BE2C (cell line): Measurements from ENCODE around the gene TTL.
"Not testable (repeated sequence)": the region's sequence is repeated elsewhere in the genome, so short reads cannot be mapped to it uniquely, and the experiment has no call there.

Experiments used
- DNase-seq: peaks from one replicate; pipeline ENCODE4 v3.0.0-alpha.2; 2020
- H3K27me3 ChIP-seq: fragments of 250-450 bp; sonication (Bioruptor Pico); 2 replicates; pipeline ENCODE4 v1.5.1; 2020; ENCODE audit warnings: mild to moderate bottlenecking
- H3K36me3 ChIP-seq: fragments of 250-450 bp; sonication (Bioruptor Pico); 2 replicates; pipeline ENCODE4 v1.5.1; 2020; ENCODE audit warnings: mild to moderate bottlenecking
- H3K4me1 ChIP-seq: fragments of 250-450 bp; sonication (Bioruptor Pico); 2 replicates; pipeline ENCODE4 v1.5.1; 2020
- H3K4me3 ChIP-seq: 2 replicates; pipeline ENCODE4 v1.5.1; 2011; ENCODE audit warnings: low read depth, low read length
- H3K9me3 ChIP-seq: fragments of 250-450 bp; sonication (Bioruptor Pico); 2 replicates; pipeline ENCODE4 v1.5.1; 2020
- TF ChIP-seq, protein P1 (sequence below): IDR thresholded peaks from 2 replicates; pipeline ENCODE4 v1.5.1; 2012; ENCODE audit warnings: mild to moderate bottlenecking, low read depth, low read length

TTL gene

DNA sequence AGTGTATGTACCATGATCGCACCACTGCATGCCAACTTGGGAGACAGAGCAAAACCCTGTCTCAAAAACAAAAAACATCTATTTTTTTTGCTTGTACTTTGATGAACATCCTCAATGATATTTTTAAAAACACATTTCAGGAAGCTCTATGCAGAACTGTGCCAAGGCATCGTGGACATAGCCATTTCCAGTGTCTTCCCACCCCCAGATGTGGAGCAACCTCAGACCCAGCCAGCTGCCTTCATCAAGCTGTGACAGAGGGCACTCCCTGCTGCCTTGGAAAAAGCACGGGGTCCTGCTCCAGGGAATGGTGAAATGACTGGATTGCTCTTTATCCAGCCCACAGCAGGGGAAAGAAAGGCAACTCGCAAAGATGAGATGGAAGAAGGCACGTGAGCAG lies 46.6 kb downstream of the TTL start:
- TF ChIP-seq, protein P1, sequence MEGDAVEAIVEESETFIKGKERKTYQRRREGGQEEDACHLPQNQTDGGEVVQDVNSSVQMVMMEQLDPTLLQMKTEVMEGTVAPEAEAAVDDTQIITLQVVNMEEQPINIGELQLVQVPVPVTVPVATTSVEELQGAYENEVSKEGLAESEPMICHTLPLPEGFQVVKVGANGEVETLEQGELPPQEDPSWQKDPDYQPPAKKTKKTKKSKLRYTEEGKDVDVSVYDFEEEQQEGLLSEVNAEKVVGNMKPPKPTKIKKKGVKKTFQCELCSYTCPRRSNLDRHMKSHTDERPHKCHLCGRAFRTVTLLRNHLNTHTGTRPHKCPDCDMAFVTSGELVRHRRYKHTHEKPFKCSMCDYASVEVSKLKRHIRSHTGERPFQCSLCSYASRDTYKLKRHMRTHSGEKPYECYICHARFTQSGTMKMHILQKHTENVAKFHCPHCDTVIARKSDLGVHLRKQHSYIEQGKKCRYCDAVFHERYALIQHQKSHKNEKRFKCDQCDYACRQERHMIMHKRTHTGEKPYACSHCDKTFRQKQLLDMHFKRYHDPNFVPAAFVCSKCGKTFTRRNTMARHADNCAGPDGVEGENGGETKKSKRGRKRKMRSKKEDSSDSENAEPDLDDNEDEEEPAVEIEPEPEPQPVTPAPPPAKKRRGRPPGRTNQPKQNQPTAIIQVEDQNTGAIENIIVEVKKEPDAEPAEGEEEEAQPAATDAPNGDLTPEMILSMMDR, result no peak
- Histone ChIP-seq H3K4me3 (no peak overlapping the region), H3K36me3 (peaks cover 15% of the 10 kb centered on the region; the same call in 1 of the 2 replicates)

DNA sequence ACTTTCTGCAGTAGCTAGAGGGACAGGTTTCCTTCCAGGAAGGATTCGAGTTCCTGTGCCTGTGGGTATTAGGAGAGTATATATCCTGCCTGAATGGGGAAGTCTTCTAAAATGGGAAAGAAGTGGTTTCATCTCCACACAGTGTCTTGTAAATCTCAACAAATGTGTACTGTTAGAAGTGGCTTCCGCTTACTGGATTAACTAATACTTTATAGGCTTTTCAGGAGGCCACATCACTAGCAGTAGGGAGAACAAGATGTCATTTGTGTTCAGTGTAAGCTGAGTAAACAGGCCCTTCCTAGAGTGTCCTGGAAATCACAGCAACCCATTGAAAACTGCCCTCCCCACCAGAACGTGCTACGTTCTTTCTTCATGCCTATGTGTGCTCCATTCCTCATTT lies 47.8 kb downstream of the TTL start:
- TF ChIP-seq, protein P1, result no peak
- Histone ChIP-seq H3K9me3 (no peaks in the 10 kb centered on the region), H3K4me1 (no peaks in the 10 kb centered on the region), H3K36me3 (peaks cover 15% of the 10 kb centered on the region; the same call in 1 of the 2 replicates), H3K27me3 (no peaks in the 10 kb centered on the region), H3K4me3 (no peak overlapping the region)
- no peak for DNase-seq

More for the DNA sequence above, 46.6 kb downstream of the TTL start:
- H3K9me3 ChIP-seq, result no peaks in the 10 kb centered on the region
- H3K27me3 ChIP-seq, result no peaks in the 10 kb centered on the region
- no peak for DNase-seq
- H3K4me1 ChIP-seq, result no peaks in the 10 kb centered on the region

DNA sequence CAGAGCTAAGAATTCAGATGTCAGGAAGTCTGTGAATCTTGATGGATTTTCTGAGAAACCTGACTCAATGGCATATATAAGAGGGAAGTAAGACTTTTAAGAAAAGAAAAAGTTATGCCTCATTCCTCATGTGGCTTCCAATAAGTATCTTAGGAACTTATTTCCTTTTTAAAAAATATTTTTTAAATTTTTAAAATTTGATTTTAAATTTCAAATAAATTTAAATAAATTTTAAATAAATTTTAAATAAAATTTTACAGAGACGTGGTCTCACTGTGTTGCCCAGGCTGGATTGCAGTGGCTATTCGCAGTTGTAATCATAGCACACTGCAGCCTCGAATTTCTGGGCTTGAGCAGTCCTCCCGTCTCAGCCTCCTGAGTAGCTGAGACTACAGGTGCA lies 48.8 kb downstream of the TTL start:
- no peaks in the 10 kb centered on the region for H3K27me3 ChIP-seq
- TF ChIP-seq, protein P1, result no peak
- no peak for DNase-seq
- H3K36me3 ChIP-seq, result peaks cover 15% of the 10 kb centered on the region; the same call in 1 of the 2 replicates
- H3K4me3 ChIP-seq, result no peak overlapping the region
- no peaks in the 10 kb centered on the region for H3K9me3 ChIP-seq
- no peaks in the 10 kb centered on the region for H3K4me1 ChIP-seq

DNA sequence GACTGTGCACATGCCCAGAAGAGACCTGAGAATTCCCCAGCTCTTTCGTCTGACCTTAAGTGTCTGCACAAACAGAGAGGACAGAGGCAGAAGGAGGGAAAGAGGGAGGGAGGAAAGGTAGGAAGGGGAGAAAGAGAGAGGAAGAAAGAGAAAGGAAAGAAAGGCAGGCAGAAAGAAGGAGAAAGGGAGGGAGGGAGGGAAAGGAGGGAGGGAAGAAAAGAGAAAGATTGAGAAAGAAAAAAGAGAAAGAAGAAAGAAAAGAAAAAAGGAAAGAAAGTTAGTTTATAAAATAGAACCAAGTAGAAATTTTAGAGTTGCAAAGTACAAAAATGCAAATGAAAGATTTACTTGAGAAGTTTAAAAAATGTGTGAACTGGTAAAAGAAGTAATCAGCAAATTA lies 52.9 kb downstream of the TTL start:
- Histone ChIP-seq H3K27me3 (no peaks in the 10 kb centered on the region), H3K36me3 (peaks cover 8% of the 10 kb centered on the region; the same call in 1 of the 2 replicates), H3K9me3 (no peaks in the 10 kb centered on the region), H3K4me3 (no peak overlapping the region), H3K4me1 (no peaks in the 10 kb centered on the region)
- TF ChIP-seq, protein P1, result no peak
- DNase-seq, result no peak

DNA sequence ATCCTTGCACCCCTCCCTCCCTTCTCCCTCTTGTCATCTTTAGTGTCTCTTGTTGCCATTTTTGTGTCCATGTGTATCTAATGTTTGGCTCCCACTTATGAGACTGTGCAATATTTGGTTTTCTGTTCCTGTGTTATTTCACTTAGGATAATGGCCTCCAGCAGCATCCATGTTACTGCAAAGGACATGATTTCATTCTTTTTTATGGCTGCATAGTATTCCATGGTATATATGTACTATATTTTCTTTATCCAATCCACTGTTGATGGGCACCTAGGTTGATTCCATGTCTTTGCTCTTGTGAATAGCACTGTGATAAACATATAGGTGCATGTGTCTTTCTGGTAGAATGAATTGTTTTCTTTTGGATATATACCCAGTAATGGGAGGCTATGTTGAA lies 54.7 kb downstream of the TTL start:
- not testable (repeated sequence) for H3K4me1 ChIP-seq, DNase-seq, H3K36me3 ChIP-seq, H3K27me3 ChIP-seq, H3K4me3 ChIP-seq, H3K9me3 ChIP-seq

DNA sequence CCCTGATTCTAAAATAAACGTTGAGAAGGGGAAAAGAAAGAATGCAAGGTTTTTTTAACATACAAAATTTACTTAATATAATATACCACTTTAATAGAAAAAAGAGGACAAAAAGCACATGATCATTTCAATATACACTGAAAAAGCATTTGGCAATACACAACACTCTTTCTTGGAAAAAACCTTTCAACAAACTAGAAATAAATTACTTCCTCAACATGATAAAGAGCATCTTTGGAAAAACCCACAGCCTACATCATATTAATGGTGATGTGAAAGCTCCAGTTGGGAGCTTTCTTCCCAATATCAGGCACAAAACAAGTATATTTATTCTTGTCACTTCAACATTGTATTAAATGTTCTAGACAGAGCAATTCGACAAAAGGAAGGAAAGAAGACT lies 57.4 kb downstream of the TTL start:
- Histone ChIP-seq H3K9me3 (no peaks in the 10 kb centered on the region), H3K4me3 (no peak overlapping the region), H3K4me1 (no peaks in the 10 kb centered on the region), H3K36me3 (peaks cover 5% of the 10 kb centered on the region; the same call in 1 of the 2 replicates), H3K27me3 (no peaks in the 10 kb centered on the region)
- TF ChIP-seq, protein P1, result no peak
- DNase-seq, result no peak

DNA sequence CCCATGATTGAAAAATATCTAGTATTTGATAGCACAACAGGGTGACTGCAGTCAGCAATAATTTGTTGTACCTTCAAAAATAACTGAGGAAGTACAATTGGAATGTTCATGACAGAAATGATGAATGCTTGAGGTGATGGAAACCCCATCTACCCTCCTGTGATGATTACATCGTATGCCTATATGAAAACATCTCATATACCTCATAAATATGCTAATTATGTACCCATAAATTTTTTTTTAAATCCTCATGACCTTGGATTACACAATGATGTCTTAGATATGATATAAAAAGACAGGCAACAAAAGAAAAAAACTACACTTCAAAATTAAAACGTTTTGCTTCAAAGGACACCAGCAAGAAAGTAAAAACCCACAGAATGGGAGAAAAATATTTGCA lies 59.0 kb downstream of the TTL start:
- Histone ChIP-seq H3K27me3 (no peaks in the 10 kb centered on the region), H3K9me3 (no peaks in the 10 kb centered on the region), H3K4me1 (no peaks in the 10 kb centered on the region), H3K4me3 (no peak overlapping the region), H3K36me3 (peaks cover 5% of the 10 kb centered on the region; the same call in 1 of the 2 replicates)
- TF ChIP-seq, protein P1, result no peak
- DNase-seq, result no peak
